Measurements from ENCODE around the gene VOPP1. TPM values are rescaled to one million over a fixed set of nuclear protein-coding genes. Genes with fewer than 3 reads are reported as not detected.

Gene VOPP1
- total and polyA plus RNA-seq, 10 of the 15 experiments (the other 5 are each of a cell fraction or from before 2014, with no cell fraction given): 32.8 to 206 (median 129) TPM

DNA sequence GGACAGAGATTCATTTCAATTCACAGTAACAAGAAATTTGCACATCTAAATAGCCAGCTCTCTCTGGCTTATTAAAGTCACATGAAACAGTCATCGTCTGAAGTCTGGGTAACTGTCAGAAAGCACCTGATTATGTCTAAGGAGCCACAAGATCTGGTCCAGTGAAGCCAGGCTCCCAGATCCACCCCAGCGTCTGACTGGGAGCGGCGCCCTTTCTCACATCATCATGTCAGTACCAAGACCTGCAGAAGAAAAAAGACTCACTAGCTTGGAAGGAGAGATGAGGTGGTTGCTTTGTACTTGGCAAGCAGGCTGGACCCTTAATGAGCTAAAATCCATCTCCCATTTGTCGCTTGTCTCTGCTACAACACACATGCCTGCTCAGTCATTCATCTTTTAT is 58.4 kb downstream of the VOPP1 start (continued):
- TF ChIP-seq, protein P1, sequence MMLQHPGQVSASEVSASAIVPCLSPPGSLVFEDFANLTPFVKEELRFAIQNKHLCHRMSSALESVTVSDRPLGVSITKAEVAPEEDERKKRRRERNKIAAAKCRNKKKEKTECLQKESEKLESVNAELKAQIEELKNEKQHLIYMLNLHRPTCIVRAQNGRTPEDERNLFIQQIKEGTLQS (IDR thresholded peaks at IDR 0.05; ENCODE audit: borderline replicate concordance, extremely low read depth, low read depth, low read length): no peak
- TF ChIP-seq, protein P2, sequence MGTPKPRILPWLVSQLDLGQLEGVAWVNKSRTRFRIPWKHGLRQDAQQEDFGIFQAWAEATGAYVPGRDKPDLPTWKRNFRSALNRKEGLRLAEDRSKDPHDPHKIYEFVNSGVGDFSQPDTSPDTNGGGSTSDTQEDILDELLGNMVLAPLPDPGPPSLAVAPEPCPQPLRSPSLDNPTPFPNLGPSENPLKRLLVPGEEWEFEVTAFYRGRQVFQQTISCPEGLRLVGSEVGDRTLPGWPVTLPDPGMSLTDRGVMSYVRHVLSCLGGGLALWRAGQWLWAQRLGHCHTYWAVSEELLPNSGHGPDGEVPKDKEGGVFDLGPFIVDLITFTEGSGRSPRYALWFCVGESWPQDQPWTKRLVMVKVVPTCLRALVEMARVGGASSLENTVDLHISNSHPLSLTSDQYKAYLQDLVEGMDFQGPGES (IDR thresholded peaks at IDR 0.05): no peak
- TF ChIP-seq RAD51 (IDR thresholded peaks at IDR 0.05): peak; percentile 51; the same call in 1 of the 2 replicates
- TF ChIP-seq HDAC2 (IDR thresholded peaks at IDR 0.05): no peak
- no peak for TF ChIP-seq IRF4 (IDR thresholded peaks at IDR 0.05; ENCODE audit: low read depth, low read length)
- TF ChIP-seq HCFC1 (IDR thresholded peaks at IDR 0.05; ENCODE audit: low read length): no peak
- no peak for TF ChIP-seq ZNF384 (IDR thresholded peaks at IDR 0.05; ENCODE audit: borderline replicate concordance, low read depth, low read length)
- peak; percentile 48 to 57; a peak in 3 of 4 replicates for TF ChIP-seq IKZF2 (IDR thresholded peaks at IDR 0.05)
- no peak for TF ChIP-seq STAT1 (conservative IDR thresholded peaks at IDR 0.05)
- TF ChIP-seq TCF7 (IDR thresholded peaks at IDR 0.05; ENCODE audit: borderline replicate concordance): no peak
- TF ChIP-seq POLR2AphosphoS5 (IDR thresholded peaks at IDR 0.05; ENCODE audit: low read length): peak; percentile 17; the same call in 1 of the 2 replicates
- no peak for TF ChIP-seq ZNF274 (IDR thresholded peaks at IDR 0.05; ENCODE audit: insufficient read depth, insufficient read length)
- TF ChIP-seq SREBF2 (IDR thresholded peaks at IDR 0.05; ENCODE audit: low read length): no peak
- TF ChIP-seq BRCA1 (IDR thresholded peaks at IDR 0.05; ENCODE audit: low read depth, low read length): no peak
- TF ChIP-seq, protein P3, sequence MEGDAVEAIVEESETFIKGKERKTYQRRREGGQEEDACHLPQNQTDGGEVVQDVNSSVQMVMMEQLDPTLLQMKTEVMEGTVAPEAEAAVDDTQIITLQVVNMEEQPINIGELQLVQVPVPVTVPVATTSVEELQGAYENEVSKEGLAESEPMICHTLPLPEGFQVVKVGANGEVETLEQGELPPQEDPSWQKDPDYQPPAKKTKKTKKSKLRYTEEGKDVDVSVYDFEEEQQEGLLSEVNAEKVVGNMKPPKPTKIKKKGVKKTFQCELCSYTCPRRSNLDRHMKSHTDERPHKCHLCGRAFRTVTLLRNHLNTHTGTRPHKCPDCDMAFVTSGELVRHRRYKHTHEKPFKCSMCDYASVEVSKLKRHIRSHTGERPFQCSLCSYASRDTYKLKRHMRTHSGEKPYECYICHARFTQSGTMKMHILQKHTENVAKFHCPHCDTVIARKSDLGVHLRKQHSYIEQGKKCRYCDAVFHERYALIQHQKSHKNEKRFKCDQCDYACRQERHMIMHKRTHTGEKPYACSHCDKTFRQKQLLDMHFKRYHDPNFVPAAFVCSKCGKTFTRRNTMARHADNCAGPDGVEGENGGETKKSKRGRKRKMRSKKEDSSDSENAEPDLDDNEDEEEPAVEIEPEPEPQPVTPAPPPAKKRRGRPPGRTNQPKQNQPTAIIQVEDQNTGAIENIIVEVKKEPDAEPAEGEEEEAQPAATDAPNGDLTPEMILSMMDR (IDR thresholded peaks at IDR 0.05 in 2 of 3, conservative IDR thresholded peaks at IDR 0.05 in 1 of 3; ENCODE audit: control insufficient read depth in 2 of 3, extremely low read depth in 1 of 3, insufficient read depth in 1 of 3, low read depth in 3 of 3, low read length in 3 of 3): peak in 1 of 3 experiments; percentile 5; a peak in 1 of 6 replicates
- TF ChIP-seq FOS (IDR thresholded peaks at IDR 0.05; ENCODE audit: borderline replicate concordance, extremely low read depth, insufficient read length): no peak
- TF ChIP-seq MYB (IDR thresholded peaks at IDR 0.05; ENCODE audit: borderline replicate concordance, low read depth, low read length): 0 out of 2 replicates have a peak, but pooled peaks have one; percentile 38
- TF ChIP-seq, protein P4, sequence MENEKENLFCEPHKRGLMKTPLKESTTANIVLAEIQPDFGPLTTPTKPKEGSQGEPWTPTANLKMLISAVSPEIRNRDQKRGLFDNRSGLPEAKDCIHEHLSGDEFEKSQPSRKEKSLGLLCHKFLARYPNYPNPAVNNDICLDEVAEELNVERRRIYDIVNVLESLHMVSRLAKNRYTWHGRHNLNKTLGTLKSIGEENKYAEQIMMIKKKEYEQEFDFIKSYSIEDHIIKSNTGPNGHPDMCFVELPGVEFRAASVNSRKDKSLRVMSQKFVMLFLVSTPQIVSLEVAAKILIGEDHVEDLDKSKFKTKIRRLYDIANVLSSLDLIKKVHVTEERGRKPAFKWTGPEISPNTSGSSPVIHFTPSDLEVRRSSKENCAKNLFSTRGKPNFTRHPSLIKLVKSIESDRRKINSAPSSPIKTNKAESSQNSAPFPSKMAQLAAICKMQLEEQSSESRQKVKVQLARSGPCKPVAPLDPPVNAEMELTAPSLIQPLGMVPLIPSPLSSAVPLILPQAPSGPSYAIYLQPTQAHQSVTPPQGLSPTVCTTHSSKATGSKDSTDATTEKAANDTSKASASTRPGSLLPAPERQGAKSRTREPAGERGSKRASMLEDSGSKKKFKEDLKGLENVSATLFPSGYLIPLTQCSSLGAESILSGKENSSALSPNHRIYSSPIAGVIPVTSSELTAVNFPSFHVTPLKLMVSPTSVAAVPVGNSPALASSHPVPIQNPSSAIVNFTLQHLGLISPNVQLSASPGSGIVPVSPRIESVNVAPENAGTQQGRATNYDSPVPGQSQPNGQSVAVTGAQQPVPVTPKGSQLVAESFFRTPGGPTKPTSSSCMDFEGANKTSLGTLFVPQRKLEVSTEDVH (IDR thresholded peaks at IDR 0.05; ENCODE audit: low read depth, partially characterized antibody): no peak
- TF ChIP-seq, protein P5, sequence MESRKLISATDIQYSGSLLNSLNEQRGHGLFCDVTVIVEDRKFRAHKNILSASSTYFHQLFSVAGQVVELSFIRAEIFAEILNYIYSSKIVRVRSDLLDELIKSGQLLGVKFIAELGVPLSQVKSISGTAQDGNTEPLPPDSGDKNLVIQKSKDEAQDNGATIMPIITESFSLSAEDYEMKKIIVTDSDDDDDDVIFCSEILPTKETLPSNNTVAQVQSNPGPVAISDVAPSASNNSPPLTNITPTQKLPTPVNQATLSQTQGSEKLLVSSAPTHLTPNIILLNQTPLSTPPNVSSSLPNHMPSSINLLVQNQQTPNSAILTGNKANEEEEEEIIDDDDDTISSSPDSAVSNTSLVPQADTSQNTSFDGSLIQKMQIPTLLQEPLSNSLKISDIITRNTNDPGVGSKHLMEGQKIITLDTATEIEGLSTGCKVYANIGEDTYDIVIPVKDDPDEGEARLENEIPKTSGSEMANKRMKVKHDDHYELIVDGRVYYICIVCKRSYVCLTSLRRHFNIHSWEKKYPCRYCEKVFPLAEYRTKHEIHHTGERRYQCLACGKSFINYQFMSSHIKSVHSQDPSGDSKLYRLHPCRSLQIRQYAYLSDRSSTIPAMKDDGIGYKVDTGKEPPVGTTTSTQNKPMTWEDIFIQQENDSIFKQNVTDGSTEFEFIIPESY (IDR thresholded peaks at IDR 0.05): no peak
- TF ChIP-seq, protein P6, sequence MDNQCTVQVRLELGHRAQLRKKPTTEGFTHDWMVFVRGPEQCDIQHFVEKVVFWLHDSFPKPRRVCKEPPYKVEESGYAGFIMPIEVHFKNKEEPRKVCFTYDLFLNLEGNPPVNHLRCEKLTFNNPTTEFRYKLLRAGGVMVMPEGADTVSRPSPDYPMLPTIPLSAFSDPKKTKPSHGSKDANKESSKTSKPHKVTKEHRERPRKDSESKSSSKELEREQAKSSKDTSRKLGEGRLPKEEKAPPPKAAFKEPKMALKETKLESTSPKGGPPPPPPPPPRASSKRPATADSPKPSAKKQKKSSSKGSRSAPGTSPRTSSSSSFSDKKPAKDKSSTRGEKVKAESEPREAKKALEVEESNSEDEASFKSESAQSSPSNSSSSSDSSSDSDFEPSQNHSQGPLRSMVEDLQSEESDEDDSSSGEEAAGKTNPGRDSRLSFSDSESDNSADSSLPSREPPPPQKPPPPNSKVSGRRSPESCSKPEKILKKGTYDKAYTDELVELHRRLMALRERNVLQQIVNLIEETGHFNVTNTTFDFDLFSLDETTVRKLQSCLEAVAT (IDR thresholded peaks at IDR 0.05): 0 out of 2 replicates have a peak, but pooled peaks have one; percentile 33
- no peak for TF ChIP-seq SUPT20H (IDR thresholded peaks at IDR 0.05; ENCODE audit: borderline replicate concordance, control insufficient read depth, low read depth, low read length)
